GM18951 (cell line): ENCODE measurements around the gene C1S.

ENCODE experiments used
- POLR2A ChIP-seq: IDR thresholded peaks from 4 replicates; pipeline ENCODE4 v1.6.1; 2011; ENCODE audit warnings: mild to moderate bottlenecking; ENCODE audit not compliant: insufficient read length, insufficient read depth; ENCODE audit errors: extremely low read depth
- in situ Hi-C: fragments of 300-500 bp; cut with MboI; formaldehyde crosslinking; loops from one replicate; pipeline ENCODE4 v1.12.0; 2022; ENCODE audit warnings: low sequenced_read_pairs, mixed read lengths, inconsistent platforms; ENCODE audit not compliant: unreplicated experiment

Gene C1S

GRCh38 chr12:7058163-7058845 lies 2.2 kb upstream of the C1S start:
- in situ Hi-C loops: no loop called here
- TF ChIP-seq POLR2A: no peak

GRCh38 chr12:7058850-7059395 lies 1.6 kb upstream of the C1S start:
- in situ Hi-C loops: no loop called here
- no peak for TF ChIP-seq POLR2A

GRCh38 chr12:7059780-7060179 lies 738 bp upstream of the C1S start:
- in situ Hi-C loops: no loop called here
- TF ChIP-seq POLR2A: no peak

GRCh38 chr12:7061138-7061537 lies 620 bp downstream of the C1S start:
- in situ Hi-C loops: no loop called here
- TF ChIP-seq POLR2A: no peak

- TF ChIP-seq POLR2A: no peak
- in situ Hi-C loops: no loop called here
These were observed 1.1 kb downstream of the C1S start for GRCh38 chr12:7061596-7061995.

- in situ Hi-C loops: no loop called here
- no peak for TF ChIP-seq POLR2A
These were observed 4.0 kb downstream of the C1S start for GRCh38 chr12:7064516-7064915.

GRCh38 chr12:7065073-7065623 lies 4.6 kb downstream of the C1S start:
- in situ Hi-C loops: no loop called here
- TF ChIP-seq POLR2A: no peak

GRCh38 chr12:7066596-7066995 lies 6.1 kb downstream of the C1S start:
- in situ Hi-C loops: no loop called here
- TF ChIP-seq POLR2A: no peak

GRCh38 chr12:7067096-7067495 lies 6.6 kb downstream of the C1S start:
- in situ Hi-C loops: no loop called here
- no peak for TF ChIP-seq POLR2A

- in situ Hi-C loops: no loop called here
- no peak for TF ChIP-seq POLR2A
These were observed 7.9 kb downstream of the C1S start for GRCh38 chr12:7068240-7068993.

- in situ Hi-C loops: no loop called here
- no peak for TF ChIP-seq POLR2A
These were observed 8.5 kb downstream of the C1S start for GRCh38 chr12:7068994-7069346.

GRCh38 chr12:7069386-7069785 lies 8.9 kb downstream of the C1S start:
- in situ Hi-C loops: no loop called here

GRCh38 chr12:7072035-7072434 lies 11.5 kb downstream of the C1S start:
- in situ Hi-C loops: no loop called here
- no peak for TF ChIP-seq POLR2A

More at GRCh38 chr12:7069386-7069785, 8.9 kb downstream of the C1S start:
- no peak for TF ChIP-seq POLR2A

- no peak for TF ChIP-seq POLR2A
- in situ Hi-C loops: no loop called here
These were observed 12.0 kb downstream of the C1S start for GRCh38 chr12:7072554-7072953.
